Hematopoietic multipotent progenitor cell treated with erythropoietin and hydrocortisone succinate and interleukin-3 and kit ligand, for 8 days (in vitro differentiated cells): Measurements from ENCODE around the gene TM7SF3.
A peak's percentile ranks its signal among the peaks of the same experiment; 100 is the strongest.

Experiments used
- DNase-seq: peaks from one replicate; pipeline ENCODE4 v3.0.0-alpha.2; 2015

Gene TM7SF3

GRCh38 chr12:27014859-27015729 is 910 bp upstream of the TM7SF3 start:
- no peak for DNase-seq

GRCh38 chr12:27013611-27014084 is 536 bp downstream of the TM7SF3 start:
- peak; percentile 61 for DNase-seq

GRCh38 chr12:27012982-27013255 is 1.3 kb downstream of the TM7SF3 start:
- peak; percentile 35 for DNase-seq

- DNase-seq: no peak
Observed at GRCh38 chr12:27012239-27012981, 1.8 kb downstream of the TM7SF3 start.

GRCh38 chr12:27009881-27010301 is 4.3 kb downstream of the TM7SF3 start:
- DNase-seq: peak; percentile 63

GRCh38 chr12:27008081-27008480 is 6.1 kb downstream of the TM7SF3 start:
- DNase-seq: no peak

GRCh38 chr12:27006797-27007467 is 7.3 kb downstream of the TM7SF3 start:
- no peak for DNase-seq

GRCh38 chr12:27005495-27005894 is 8.7 kb downstream of the TM7SF3 start:
- DNase-seq: no peak

- DNase-seq: no peak
Observed at GRCh38 chr12:27003421-27004381, 10.5 kb downstream of the TM7SF3 start.

- DNase-seq: no peak
Observed at GRCh38 chr12:27002141-27002540, 12.0 kb downstream of the TM7SF3 start.

GRCh38 chr12:27001663-27002062 is 12.5 kb downstream of the TM7SF3 start:
- no peak for DNase-seq

GRCh38 chr12:27000961-27001360 is 13.2 kb downstream of the TM7SF3 start:
- no peak for DNase-seq

GRCh38 chr12:26997003-26997402 is 17.2 kb downstream of the TM7SF3 start:
- no peak for DNase-seq

- DNase-seq: no peak
Observed at GRCh38 chr12:26995706-26996105, 18.5 kb downstream of the TM7SF3 start.

- no peak for DNase-seq
Observed at GRCh38 chr12:26994109-26994508, 20.1 kb downstream of the TM7SF3 start.

- no peak for DNase-seq
Observed at GRCh38 chr12:26991826-26992225, 22.4 kb downstream of the TM7SF3 start.

- no peak for DNase-seq
Observed at GRCh38 chr12:26989873-26990272, 24.3 kb downstream of the TM7SF3 start.

GRCh38 chr12:26988703-26989102 is 25.5 kb downstream of the TM7SF3 start:
- DNase-seq: no peak

GRCh38 chr12:26987634-26988424 is 26.4 kb downstream of the TM7SF3 start:
- DNase-seq: peak; percentile 66

GRCh38 chr12:26982866-26983265 is 31.3 kb downstream of the TM7SF3 start:
- no peak for DNase-seq

GRCh38 chr12:26979733-26980132 is 34.5 kb downstream of the TM7SF3 start:
- no peak for DNase-seq

- no peak for DNase-seq
Observed at GRCh38 chr12:26978801-26979200, 35.4 kb downstream of the TM7SF3 start.
